ENCODE results near the gene TRPM5. TPM values are rescaled to one million over a fixed set of nuclear protein-coding genes. Genes with fewer than 3 reads are reported as not detected.

Gene TRPM5
- total RNA-seq, 3 donors from 2014 or later = 2.2 to 3.7 (median 2.5) TPM

DNA sequence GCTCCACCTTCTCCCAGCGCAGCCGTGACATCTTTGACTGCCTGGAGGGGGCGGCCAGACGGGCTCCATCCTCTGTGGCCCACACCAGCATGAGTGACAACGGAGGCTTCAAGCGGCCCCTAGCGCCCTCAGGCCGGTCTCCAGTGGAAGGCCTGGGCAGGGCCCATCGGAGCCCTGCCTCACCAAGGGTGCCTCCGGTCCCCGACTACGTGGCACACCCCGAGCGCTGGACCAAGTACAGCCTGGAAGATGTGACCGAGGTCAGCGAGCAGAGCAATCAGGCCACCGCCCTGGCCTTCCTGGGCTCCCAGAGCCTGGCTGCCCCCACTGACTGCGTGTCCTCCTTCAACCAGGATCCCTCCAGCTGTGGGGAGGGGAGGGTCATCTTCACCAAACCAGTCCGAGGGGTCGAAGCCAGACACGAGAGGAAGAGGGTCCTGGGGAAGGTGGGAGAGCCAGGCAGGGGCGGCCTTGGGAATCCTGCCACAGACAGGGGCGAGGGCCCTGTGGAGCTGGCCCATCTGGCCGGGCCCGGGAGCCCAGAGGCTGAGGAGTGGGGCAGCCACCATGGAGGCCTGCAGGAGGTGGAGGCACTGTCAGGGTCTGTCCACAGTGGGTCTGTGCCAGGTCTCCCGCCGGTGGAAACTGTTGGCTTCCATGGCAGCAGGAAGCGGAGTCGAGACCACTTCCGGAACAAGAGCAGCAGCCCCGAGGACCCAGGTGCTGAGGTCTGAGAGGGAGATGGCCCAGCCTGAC is 41.2 kb downstream of the TRPM5 start:
- DNase-seq = no peak
- peaks cover 6% of the 10 kb centered on the region for H3K36me3 ChIP-seq (ENCODE audit: low read depth)
- intact Hi-C loops (cut with DNase I, micrococcal nuclease) = no loop called here
- ATAC-seq = no peak
- peaks cover 23% of the 10 kb centered on the region for H3K4me1 ChIP-seq (ENCODE audit: low read depth)
- TF ChIP-seq, protein P1, sequence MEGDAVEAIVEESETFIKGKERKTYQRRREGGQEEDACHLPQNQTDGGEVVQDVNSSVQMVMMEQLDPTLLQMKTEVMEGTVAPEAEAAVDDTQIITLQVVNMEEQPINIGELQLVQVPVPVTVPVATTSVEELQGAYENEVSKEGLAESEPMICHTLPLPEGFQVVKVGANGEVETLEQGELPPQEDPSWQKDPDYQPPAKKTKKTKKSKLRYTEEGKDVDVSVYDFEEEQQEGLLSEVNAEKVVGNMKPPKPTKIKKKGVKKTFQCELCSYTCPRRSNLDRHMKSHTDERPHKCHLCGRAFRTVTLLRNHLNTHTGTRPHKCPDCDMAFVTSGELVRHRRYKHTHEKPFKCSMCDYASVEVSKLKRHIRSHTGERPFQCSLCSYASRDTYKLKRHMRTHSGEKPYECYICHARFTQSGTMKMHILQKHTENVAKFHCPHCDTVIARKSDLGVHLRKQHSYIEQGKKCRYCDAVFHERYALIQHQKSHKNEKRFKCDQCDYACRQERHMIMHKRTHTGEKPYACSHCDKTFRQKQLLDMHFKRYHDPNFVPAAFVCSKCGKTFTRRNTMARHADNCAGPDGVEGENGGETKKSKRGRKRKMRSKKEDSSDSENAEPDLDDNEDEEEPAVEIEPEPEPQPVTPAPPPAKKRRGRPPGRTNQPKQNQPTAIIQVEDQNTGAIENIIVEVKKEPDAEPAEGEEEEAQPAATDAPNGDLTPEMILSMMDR (IDR thresholded peaks at IDR 0.05) = no peak
- no peak overlapping the region for H3K4me3 ChIP-seq
- H3K9me3 ChIP-seq = no peaks in the 10 kb centered on the region

DNA sequence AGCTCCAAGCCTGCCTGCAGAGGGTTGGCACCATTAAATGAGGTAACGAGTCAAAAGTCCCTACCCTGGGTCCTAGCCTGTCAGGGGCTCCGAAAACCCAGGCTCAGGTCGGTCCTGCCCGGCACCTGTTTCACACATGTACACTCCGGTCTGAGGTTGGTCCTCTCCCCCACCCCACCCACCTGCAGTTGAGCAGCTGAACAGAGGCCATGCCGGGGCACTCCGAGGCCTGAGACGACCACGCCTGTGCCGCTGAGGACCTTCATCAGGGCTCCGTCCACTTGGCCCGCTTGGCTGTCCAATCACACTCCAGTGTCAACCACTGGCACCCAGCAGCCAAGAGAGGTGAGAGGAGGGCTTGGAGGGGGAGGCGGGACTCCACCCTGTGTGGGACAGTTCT is 42.2 kb downstream of the TRPM5 start:
- intact Hi-C loops (cut with DNase I, micrococcal nuclease) = no loop called here
- Histone ChIP-seq H3K9me3 (no peaks in the 10 kb centered on the region), H3K4me3 (no peak overlapping the region), H3K4me1 (ENCODE audit: low read depth) (peaks cover 23% of the 10 kb centered on the region), H3K36me3 (ENCODE audit: low read depth) (peaks cover 6% of the 10 kb centered on the region)
- DNase-seq (no peak), ATAC-seq (no peak)
- TF ChIP-seq, protein P1 (IDR thresholded peaks at IDR 0.05) = no peak

DNA sequence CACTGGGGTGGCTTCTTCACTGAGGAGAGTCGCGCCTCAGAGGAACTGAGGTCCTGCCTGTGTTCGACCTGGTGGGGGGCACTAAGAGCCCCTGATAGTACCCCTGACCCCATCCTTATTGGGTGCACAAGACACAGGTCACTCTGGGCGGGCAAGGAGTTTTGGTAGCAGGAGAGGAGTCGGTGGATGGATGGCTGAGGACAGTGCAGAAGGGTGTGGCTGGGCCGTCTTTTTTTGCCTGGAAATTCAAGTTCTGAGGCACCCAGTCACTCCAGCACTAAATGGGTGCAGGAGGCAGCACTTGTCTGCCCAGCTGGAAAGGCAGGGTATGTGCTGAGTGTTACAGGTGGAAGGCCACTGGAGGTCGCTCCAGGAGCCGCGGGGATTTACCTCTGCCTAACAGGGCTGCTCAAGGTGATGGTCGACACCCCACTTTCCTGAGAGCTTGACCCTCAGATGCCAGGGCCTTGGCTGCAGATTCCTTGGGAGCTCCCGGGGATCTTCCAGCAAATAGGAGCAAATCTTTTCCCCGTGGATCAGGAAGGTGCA is 42.8 kb downstream of the TRPM5 start:
- no peak for DNase-seq
- TF ChIP-seq, protein P1 (IDR thresholded peaks at IDR 0.05) = no peak
- Histone ChIP-seq H3K4me3 (peak overlapping the region; percentile 90), H3K36me3 (ENCODE audit: low read depth) (peaks cover 6% of the 10 kb centered on the region), H3K9me3 (no peaks in the 10 kb centered on the region), H3K4me1 (ENCODE audit: low read depth) (peaks cover 23% of the 10 kb centered on the region)
- intact Hi-C loops (cut with DNase I, micrococcal nuclease) = no loop called here
- no peak for ATAC-seq

DNA sequence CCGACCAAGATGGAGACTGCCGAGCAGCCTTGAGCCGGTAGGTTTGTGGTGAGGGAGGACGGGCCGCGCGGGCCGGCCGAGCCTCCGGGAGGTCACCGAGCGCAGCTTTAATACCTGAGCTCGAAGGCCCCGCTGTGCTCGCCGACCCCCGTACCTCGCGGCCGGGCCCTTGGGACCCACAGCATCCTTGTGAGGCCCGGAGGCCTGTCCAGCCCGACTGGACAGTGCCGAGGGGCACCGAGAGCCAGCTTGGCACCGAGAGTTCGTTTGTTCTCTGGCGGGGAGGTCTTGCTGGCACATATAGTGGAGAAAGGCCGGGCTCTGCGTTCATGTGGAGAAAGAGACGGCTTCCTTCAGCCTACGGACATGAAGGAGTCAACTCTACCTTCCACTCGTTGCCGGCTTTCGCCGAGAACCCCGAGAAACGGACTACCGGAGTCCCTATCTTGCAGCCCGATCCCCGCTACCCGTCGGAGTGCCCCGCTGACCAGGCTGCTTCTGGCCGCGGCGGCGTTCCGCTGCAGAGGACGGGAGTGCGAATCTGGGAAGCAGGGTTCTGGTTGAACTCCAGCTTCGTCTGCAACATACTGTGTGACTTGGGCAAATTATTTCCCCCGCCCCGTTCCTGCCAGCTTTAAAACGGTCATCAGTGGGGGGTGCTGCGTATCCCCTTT is 43.4 kb downstream of the TRPM5 start:
- Histone ChIP-seq H3K4me3 (peak overlapping the region; percentile 90), H3K4me1 (ENCODE audit: low read depth) (peaks cover 23% of the 10 kb centered on the region), H3K9me3 (no peaks in the 10 kb centered on the region), H3K36me3 (ENCODE audit: low read depth) (peaks cover 6% of the 10 kb centered on the region)
- ATAC-seq (peak; percentile 0), DNase-seq (peak in 1 of 3 donors; percentile 55)
- intact Hi-C loops (cut with DNase I, micrococcal nuclease) = no loop called here
- TF ChIP-seq, protein P1 (IDR thresholded peaks at IDR 0.05) = no peak

DNA sequence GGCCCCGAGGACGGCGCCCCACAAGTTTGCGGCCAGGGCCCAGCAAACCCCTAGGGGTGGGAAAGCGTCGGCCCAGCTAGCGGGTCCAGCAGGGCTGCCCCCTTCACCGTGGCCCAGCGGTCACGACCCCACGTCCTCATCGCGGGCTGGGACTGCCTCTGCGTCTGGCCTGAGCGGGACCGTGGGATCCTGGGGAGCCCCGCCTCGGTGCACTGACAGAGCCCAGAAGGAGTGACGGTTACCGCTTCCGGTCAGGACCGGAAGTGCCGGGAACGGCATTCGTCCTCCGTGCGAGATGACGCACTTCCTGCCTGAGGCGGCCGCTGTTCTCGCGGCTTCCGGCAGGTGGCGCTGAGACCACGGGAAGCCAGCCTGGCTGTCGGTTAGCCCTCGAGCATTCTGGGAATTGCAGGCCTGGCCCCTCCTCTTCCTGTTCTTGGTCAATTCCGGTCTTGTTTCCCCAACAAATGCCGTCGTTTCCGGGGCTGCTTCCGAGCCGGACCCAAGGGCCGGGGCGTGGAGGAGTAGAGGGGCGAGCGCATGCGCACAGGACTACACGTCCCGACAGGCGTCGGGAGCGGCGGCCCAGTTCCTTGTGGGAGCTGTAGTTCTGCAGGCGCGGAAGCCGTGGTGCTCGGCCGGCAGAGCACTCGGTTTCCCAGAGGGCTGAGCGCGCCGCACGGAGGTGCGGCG is 44.1 kb downstream of the TRPM5 start, which contains the start of gene TSSC4:
Gene TSSC4, plus strand, starts transcription at position 682 of the 693 bp plus-strand sequence. CDS start 1,884 bp downstream, outside the sequence.
- ATAC-seq = peak; percentile 92
- Histone ChIP-seq H3K4me1 (ENCODE audit: low read depth) (peaks cover 23% of the 10 kb centered on the region), H3K4me3 (peak within 1 kb of the TSS; percentile 90), H3K9me3 (no peaks in the 10 kb centered on the region), H3K36me3 (ENCODE audit: low read depth) (peaks cover 6% of the 10 kb centered on the region)
- DNase-seq = peak; percentile 99 to 100 (median 100)
- TF ChIP-seq, protein P1 (IDR thresholded peaks at IDR 0.05) = peak; percentile 100
- intact Hi-C loops (cut with DNase I, micrococcal nuclease) = no loop called here
